NT2/D1 (cell line): ENCODE data around the gene SLC16A10.
"Not testable (repeated sequence)": the region's sequence is repeated elsewhere in the genome, so short reads cannot be mapped to it uniquely, and the experiment has no call there.

Experiments used
- DNase-seq: peaks from one replicate; pipeline ENCODE4 v3.0.0-alpha.2; 2011; ENCODE audit warnings: low read depth, low spot score
- H3K27me3 ChIP-seq: 2 replicates; pipeline ENCODE4 v1.6.0; 2011; ENCODE audit warnings: mild to moderate bottlenecking; ENCODE audit not compliant: insufficient read length, insufficient read depth
- H3K36me3 ChIP-seq: 2 replicates; pipeline ENCODE4 v1.6.1; 2011; ENCODE audit warnings: mild to moderate bottlenecking, low read length, mixed read lengths; ENCODE audit not compliant: insufficient read depth, insufficient read length
- H3K4me1 ChIP-seq: 2 replicates; pipeline ENCODE4 v1.5.1; 2011; ENCODE audit not compliant: insufficient read depth, insufficient read length
- H3K4me3 ChIP-seq: 2 replicates; pipeline ENCODE4 v1.5.1; 2011; ENCODE audit warnings: low read depth; ENCODE audit not compliant: insufficient read length
- H3K9ac ChIP-seq: 2 replicates; pipeline ENCODE4 v1.6.0; 2011; ENCODE audit warnings: low read depth; ENCODE audit not compliant: insufficient read length
- H3K9me3 ChIP-seq: 2 replicates; pipeline ENCODE4 v1.5.1; 2011; ENCODE audit warnings: mild to moderate bottlenecking, low read length; ENCODE audit not compliant: insufficient read depth
- SUZ12 ChIP-seq: IDR thresholded peaks from 2 replicates; pipeline ENCODE4 v1.6.1; 2011; ENCODE audit not compliant: insufficient read length, insufficient read depth; ENCODE audit errors: extremely low read depth
- YY1 ChIP-seq: IDR thresholded peaks from 2 replicates; pipeline ENCODE4 v1.6.1; 2011; ENCODE audit not compliant: insufficient read length, insufficient read depth
- ZNF274 ChIP-seq: IDR thresholded peaks from 2 replicates; pipeline ENCODE4 v1.6.1; 2011; ENCODE audit warnings: mild to moderate bottlenecking, low read depth, low read length

The SLC16A10 gene

DNA sequence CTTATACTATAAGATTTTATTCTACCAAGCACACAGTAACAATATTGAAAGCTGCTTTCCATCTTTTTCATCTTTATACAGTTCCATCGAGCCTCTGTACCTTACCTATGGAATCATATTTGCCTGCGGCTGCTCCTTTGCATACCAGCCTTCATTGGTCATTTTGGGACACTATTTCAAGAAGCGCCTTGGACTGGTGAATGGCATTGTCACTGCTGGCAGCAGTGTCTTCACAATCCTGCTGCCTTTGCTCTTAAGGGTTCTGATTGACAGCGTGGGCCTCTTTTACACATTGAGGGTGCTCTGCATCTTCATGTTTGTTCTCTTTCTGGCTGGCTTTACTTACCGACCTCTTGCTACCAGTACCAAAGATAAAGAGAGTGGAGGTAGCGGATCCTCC is 89.8 kb downstream of the SLC16A10 start:
- DNase-seq, result no peak
- H3K4me3 ChIP-seq, result no peak overlapping the region
- H3K27me3 ChIP-seq, result no peaks in the 10 kb centered on the region
- no peaks in the 10 kb centered on the region for H3K4me1 ChIP-seq
- H3K36me3 ChIP-seq, result no peaks in the 10 kb centered on the region
- H3K9me3 ChIP-seq, result no peaks in the 10 kb centered on the region
- no peak for TF ChIP-seq ZNF274
- TF ChIP-seq YY1, result no peak
- TF ChIP-seq SUZ12, result no peak
- H3K9ac ChIP-seq, result no peak overlapping the region

DNA sequence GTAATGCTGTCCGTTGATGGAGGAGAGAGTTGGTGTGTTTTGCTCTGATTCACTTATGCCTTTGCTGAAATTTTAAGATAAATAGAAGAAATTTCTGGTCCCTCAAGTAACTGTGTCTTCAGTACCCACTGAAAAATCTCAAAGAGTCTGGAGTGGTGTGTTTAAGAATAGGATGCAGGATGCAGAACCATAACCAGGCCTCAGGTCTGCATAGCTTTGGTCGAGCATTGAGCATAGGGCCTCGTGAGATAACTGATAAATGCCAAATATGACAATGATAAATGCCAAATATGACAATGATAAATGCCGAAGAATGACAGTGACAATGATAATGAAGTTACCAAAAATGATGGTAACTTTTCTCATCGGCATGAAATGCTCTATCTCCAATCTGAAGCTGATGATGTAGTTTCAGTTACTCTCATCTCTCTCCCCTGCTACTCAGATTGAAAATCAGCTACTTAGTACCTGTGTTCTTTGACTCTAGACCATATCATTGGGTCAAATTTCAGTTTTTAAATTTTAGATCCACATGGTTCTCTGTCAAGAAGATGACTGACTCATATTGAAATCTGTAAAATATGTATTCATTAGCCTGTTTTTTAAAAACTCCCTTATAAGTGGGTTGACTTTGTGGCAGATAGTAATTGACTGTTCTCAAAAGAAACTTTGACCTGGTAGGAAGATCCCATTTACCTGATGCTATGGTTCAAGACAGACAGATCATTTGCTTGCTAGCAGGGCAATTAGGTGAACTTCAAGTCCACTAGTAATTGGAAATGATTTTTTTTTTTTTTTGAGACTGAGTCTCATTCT is 96.6 kb downstream of the SLC16A10 start:
- TF ChIP-seq ZNF274 (no peak), YY1 (no peak), SUZ12 (no peak)
- H3K9me3 ChIP-seq, result no peaks in the 10 kb centered on the region
- no peak overlapping the region for H3K9ac ChIP-seq
- H3K4me1 ChIP-seq, result no peaks in the 10 kb centered on the region
- no peaks in the 10 kb centered on the region for H3K36me3 ChIP-seq
- DNase-seq, result no peak
- H3K4me3 ChIP-seq, result no peak overlapping the region
- no peaks in the 10 kb centered on the region for H3K27me3 ChIP-seq

DNA sequence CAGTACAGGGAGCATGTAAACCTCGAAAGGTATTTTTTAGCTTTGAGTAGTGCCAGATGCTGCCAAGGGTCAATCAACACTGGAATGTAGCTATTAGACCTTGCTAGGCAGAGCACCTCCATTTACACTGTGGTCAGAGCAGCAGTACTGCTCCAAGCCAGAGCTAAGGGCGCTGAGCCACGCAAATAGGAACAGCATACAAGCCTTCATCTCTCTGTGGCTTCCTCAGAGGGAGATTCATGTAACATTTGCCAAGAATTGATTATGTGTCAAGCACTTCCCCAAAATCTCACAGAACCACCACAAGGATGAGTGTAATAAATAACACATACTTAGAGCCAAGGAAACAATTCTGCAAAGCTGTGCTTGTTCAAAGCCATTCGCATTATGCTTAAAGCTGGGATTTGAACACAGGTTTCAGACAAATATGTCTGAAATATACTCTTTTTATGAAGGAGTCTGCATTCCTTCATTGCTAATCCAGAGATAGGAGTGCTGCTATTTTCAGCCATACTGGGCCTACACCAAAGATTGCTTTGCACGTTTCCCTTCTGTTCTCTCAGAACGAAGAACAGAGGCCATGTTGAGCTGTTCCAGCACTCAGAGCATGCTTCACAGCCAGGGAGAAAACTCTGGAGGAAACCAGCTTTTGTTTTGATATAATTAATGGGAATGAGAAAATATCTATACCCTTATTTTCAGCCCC is 97.7 kb downstream of the SLC16A10 start:
- Histone ChIP-seq H3K9ac (no peak overlapping the region), H3K27me3 (no peaks in the 10 kb centered on the region), H3K36me3 (no peaks in the 10 kb centered on the region), H3K4me1 (no peaks in the 10 kb centered on the region), H3K4me3 (no peak overlapping the region), H3K9me3 (no peaks in the 10 kb centered on the region)
- no peak for DNase-seq
- TF ChIP-seq ZNF274 (no peak), YY1 (no peak), SUZ12 (no peak)

DNA sequence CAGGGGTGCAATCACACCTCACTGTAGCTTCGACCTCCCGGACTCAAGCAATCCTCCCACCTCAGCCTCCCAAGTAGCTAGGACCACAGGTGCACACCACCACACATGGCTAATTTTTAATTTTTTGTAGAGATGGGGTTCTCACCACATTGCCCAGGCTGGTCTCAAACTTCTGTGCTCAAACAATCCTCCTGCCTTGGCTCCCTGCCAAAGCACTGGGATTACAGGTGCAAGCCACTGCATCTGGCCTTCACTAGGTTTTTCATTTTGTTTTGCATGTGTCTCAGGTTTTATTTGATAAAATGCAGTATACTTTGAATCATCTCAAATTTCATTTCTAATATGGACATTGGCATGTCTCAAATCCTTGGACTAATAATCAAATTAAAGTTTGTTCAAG is 98.7 kb downstream of the SLC16A10 start:
- DNase-seq, result no peak
- TF ChIP-seq SUZ12, result no peak
- TF ChIP-seq YY1, result no peak
- TF ChIP-seq ZNF274, result no peak

DNA sequence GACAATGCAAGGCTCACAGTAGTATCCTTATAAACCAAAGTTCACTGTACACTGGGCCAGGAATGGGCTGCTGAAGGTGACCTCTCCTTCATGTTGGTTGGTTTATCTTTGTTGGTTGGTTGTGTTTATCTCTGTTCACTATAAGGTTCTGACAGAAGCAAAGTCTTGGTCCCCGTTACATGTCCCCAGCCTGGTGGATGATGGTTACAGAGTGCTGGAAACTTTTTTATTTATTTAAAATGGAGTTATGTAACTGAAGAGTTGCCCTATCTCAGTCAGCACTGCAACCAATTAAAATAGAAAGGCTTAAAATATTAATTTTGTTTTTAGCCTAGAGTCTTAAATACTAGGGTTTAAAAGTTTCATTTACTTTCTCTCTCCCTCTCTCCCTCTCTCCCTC is 100.6 kb downstream of the SLC16A10 start:
- TF ChIP-seq SUZ12 (no peak), YY1 (no peak), ZNF274 (no peak)
- H3K27me3 ChIP-seq, result no peaks in the 10 kb centered on the region
- no peak overlapping the region for H3K9ac ChIP-seq

More for the DNA sequence above, 98.7 kb downstream of the SLC16A10 start:
- H3K36me3 ChIP-seq, result no peaks in the 10 kb centered on the region
- no peaks in the 10 kb centered on the region for H3K27me3 ChIP-seq
- no peak overlapping the region for H3K9ac ChIP-seq
- H3K4me1 ChIP-seq, result no peaks in the 10 kb centered on the region
- no peak overlapping the region for H3K4me3 ChIP-seq
- H3K9me3 ChIP-seq, result peaks cover 9% of the 10 kb centered on the region; the same call in 1 of the 2 replicates

DNA sequence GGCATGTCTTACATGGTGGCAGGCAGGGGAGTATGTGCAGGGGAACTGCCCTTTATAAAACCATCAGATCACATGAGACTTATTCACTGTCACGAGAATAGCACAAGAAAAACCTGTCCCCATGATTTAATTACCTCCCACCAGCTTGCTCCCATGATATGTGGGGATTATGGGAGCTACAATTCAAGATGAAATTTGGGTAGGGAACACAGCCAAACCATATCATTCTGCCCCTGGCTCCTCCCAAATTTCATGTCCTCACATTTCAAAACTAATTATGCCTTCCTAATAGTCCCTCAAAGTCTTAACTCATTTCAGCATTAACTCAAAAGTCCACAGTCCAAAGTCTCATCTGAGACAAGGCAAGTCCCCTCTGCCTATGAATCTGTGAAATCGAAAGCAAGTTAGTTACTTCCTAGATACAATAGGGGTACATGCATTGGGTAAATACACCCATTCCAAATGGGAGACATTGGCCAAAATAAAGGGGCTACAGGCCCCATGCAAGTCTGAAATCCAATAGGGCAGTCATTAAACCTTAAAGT is 102.4 kb downstream of the SLC16A10 start:
- not testable (repeated sequence) for H3K9ac ChIP-seq, H3K36me3 ChIP-seq, H3K27me3 ChIP-seq, DNase-seq, H3K4me3 ChIP-seq, H3K4me1 ChIP-seq
- peaks cover 11% of the 10 kb centered on the region; the same call in 1 of the 2 replicates for H3K9me3 ChIP-seq

More for the DNA sequence above, 100.6 kb downstream of the SLC16A10 start:
- no peak for DNase-seq
- no peak overlapping the region for H3K4me3 ChIP-seq
- H3K9me3 ChIP-seq, result peaks cover 11% of the 10 kb centered on the region; the same call in 1 of the 2 replicates
- no peaks in the 10 kb centered on the region for H3K36me3 ChIP-seq
- no peaks in the 10 kb centered on the region for H3K4me1 ChIP-seq

DNA sequence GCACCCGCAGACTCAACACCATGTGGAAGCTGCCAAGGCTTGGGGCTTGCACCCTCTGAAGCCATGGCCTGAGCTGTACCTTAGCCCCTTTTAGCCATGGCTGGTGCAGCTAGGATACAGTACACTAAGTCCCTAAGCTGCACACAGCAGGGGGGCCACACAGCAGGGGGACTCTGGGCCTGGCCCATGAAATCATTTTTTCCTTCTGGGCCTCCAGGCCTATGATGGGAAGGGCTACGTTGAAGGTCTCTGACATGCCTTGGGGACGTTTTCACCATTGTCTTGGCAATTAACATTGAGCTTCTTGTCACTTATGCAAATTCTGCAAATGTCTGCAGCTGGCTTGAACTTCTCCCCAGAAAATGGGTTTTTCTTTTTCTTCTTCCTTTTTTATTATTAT is 103.3 kb downstream of the SLC16A10 start:
- no peak for DNase-seq

DNA sequence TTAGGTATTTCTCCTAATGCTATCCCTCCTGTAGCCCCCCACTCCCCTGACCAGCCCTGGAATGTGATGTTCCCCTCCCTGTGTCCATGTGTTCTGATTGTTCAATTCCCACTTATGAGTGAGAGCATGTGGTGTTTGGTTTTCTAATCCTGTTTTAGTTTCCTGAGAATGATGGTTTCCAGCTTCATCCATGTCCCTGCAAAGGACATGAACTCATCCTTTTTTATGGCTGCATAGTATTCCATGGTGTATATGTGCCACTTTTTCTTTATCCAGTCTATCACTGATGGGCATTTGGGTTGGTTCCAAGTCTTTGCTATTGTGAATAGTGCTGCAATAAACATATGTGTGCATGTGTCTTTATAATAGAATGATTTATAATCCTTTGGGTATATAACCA is 103.8 kb downstream of the SLC16A10 start:
- not testable (repeated sequence) for H3K9ac ChIP-seq, H3K4me1 ChIP-seq, H3K36me3 ChIP-seq, DNase-seq, H3K27me3 ChIP-seq, H3K4me3 ChIP-seq
- peaks cover 11% of the 10 kb centered on the region; the same call in 1 of the 2 replicates for H3K9me3 ChIP-seq

More for the DNA sequence above, 103.3 kb downstream of the SLC16A10 start:
- Histone ChIP-seq H3K9me3 (peaks cover 11% of the 10 kb centered on the region; the same call in 1 of the 2 replicates), H3K27me3 (no peaks in the 10 kb centered on the region), H3K9ac (no peak overlapping the region), H3K36me3 (no peaks in the 10 kb centered on the region), H3K4me1 (no peaks in the 10 kb centered on the region), H3K4me3 (no peak overlapping the region)
- TF ChIP-seq YY1 (no peak), ZNF274 (no peak), SUZ12 (no peak)
